Measurements from ENCODE around the gene PAPOLA. TPM values are rescaled to one million over a fixed set of nuclear protein-coding genes. Genes with fewer than 3 reads are reported as not detected.

The PAPOLA gene
- total RNA-seq, 2 donors from 2014 or later: 127 to 153 TPM

DNA sequence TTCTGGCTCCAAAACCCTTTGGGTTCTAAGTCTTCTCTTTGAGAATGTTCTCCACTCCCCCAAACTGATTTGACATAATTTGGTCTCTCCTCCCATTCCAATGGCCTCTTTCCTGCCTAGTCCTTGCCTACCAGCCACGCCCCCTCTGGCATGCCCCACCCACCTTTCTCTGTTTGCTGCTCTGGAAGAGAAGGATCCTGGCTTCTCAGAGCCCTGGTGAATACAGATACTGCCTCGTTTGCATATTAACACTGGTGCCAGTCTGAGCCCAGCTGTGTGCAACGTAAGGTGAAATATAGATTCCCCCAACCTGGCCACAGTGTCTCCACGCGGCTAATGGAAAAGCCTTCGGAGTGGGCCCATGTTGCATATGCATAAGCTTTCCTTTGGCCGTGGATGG is 79.7 kb downstream of the PAPOLA start:
- no peak for DNase-seq (ENCODE audit: low spot score)
- intact Hi-C loops (cut with DNase I): loop anchor here in 1 of 2 donors (10.0 kb wide), 1 partner anchor 153 kb away; no protein-coding TSS in a partner anchor

GRCh38 chr14:96582411-96582961 is 80.3 kb downstream of the PAPOLA start:
- peak; percentile 43 for DNase-seq (ENCODE audit: low spot score)
- intact Hi-C loops (cut with DNase I): loop anchor here in 1 of 2 donors (10.0 kb wide), 1 partner anchor 152 kb away; no protein-coding TSS in a partner anchor

DNA sequence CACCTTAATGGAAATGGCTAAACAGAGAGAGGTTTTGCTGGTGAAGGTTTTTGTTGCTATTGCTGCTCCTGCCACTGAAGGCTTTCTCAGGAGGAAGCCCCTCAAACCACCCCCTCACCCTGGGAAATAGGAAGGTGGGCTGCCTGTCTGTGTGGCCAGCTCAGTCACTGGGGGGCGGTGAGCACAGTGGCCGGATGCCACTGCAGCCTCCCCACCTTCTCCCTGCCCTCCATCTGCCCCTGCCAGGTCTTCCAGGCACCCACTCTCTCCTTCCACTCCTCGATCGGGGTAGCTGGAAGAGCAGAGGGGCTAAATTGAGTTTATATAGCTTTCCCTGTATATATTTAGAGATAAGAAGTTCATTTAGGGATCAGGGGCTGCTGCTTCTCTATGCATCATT is 80.8 kb downstream of the PAPOLA start:
- intact Hi-C loops (cut with DNase I): loop anchor here in 1 of 2 donors (10.0 kb wide), 1 partner anchor 152 kb away; no protein-coding TSS in a partner anchor
- DNase-seq (ENCODE audit: low spot score): peak; percentile 28

GRCh38 chr14:96583569-96584041 is 81.4 kb downstream of the PAPOLA start:
- intact Hi-C loops (cut with DNase I): loop anchor here in 1 of 2 donors (10.0 kb wide), 1 partner anchor 151 kb away; no protein-coding TSS in a partner anchor
- DNase-seq (ENCODE audit: low spot score): peak; percentile 72

- intact Hi-C loops (cut with DNase I): loop anchor here in 1 of 2 donors (10.0 kb wide), 1 partner anchor 150 kb away; no protein-coding TSS in a partner anchor
- peak; percentile 77 for DNase-seq (ENCODE audit: low spot score)
Observed at GRCh38 chr14:96584199-96584906, 82.2 kb downstream of the PAPOLA start.

- intact Hi-C loops (cut with DNase I): loop anchor here in 1 of 2 donors (10.0 kb wide), 1 partner anchor 150 kb away; no protein-coding TSS in a partner anchor
- peak; percentile 69 for DNase-seq (ENCODE audit: low spot score)
Observed at GRCh38 chr14:96584907-96585671, 82.9 kb downstream of the PAPOLA start.

DNA sequence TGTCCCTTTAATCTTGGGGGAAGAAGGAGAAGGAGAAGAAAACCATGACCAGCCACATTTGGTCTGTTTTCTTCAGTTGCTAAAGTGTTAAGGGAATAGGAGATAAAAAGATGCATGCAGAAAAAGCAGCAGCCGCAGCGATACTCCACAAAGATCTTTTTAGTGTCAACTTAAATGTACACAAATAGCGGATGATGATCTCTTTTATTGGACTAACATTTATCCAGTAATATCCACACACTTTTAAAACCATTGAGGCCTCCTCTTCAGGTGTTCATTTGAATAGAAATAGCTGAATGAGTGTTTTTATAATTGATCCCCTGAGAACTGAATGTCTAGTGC is 83.5 kb downstream of the PAPOLA start:
- intact Hi-C loops (cut with DNase I): loop anchor here in 1 of 2 donors (10.0 kb wide), 1 partner anchor 149 kb away; no protein-coding TSS in a partner anchor
- DNase-seq (ENCODE audit: low spot score): no peak

DNA sequence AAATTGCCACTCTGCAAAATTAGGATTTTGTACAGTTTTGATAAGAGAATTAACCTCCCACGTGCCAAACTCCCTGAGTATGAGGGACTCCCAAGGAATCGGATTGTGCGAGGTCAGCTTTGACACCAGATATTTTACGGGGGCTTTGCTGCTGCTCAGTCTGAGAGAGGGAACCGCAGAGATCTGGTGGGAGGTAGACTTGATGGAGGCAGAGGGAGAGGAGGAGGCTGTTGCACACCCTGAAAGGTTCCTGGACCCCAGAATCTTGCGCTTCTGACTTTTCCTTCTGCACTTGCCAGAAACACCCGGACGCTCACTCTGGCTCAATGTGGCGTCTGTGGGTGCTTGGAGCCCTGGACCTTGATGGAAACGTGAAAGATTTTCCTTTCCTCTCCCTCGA is 83.9 kb downstream of the PAPOLA start:
- DNase-seq (ENCODE audit: low spot score): peak; percentile 10
- intact Hi-C loops (cut with DNase I): loop anchor here in 1 of 2 donors (10.0 kb wide), 1 partner anchor 149 kb away; no protein-coding TSS in a partner anchor

- no peak for DNase-seq (ENCODE audit: low spot score)
- intact Hi-C loops (cut with DNase I): loop anchor here in 1 of 2 donors (10.0 kb wide), 1 partner anchor 148 kb away; no protein-coding TSS in a partner anchor
Observed at GRCh38 chr14:96586921-96587822, 85.0 kb downstream of the PAPOLA start.

DNA sequence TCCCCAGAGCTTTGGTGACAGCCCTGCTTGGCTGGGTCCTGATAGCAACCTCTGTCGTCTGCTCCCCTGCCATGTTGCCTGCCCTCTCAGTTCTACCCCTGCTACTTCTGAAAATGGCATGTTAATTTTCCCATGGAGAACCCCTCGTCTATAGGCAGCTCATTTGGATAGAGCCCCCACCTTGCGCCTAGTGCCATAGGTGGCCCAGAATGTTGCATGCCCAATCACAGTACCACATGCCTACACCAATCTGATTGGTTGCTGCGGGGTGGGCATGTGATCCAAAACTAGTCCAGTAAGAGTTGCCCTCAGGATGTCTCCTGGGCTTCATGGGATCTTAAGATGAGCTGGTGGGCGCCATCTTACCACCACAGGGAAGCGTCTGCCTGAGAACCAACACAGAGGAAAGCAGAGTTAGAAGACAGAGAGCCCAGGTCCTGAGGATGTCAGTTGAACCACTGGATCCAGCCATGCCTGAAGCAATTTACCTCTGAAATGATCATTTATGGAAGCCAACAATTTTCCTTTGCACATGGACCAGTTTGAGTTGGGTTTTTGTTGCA is 85.7 kb downstream of the PAPOLA start:
- no peak for DNase-seq (ENCODE audit: low spot score)

DNA sequence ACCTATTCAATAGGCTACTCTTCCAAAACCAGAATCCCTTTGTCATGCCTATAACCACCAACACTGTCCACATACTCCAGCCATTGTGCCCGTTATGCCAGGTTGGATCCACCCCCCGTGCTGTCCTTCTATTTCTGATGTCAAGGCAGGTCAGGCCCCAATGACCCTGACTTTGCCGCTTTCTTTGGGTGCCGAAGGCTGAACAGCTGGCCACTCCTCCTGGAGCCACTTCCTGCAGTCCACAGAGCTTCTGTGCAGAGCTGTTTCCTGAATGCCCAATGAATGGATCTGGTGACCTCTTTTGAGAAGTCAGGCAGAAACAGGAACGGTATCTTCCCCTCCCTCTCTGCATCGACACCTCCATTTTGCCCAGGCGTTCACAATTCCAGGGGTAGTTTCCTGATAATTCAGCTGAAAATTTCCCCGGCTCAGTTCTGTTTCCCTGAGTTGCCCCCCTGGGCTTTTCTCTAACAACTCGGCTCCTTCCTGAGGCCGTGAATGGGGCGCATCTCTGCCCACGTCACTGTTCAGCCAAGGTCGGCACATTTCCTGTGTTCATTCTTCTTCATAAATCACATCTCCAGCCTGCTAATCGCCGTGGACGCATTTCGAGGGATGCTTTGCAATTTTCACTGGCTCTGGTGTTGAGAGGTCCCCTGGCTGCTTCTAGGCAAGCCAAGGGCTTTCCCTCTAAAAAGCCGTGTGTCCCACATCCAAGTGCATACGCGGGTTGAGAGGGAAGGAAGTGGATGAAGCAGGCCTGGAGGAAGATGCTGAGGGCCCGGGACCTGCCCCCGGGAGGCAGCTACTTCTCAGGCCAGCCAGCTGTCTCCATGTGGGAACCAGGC is 86.5 kb downstream of the PAPOLA start:
- peak; percentile 48 for DNase-seq (ENCODE audit: low spot score)
- intact Hi-C loops (cut with DNase I): loop anchor here in 1 of 2 donors (10.0 kb wide), 1 partner anchor 146 kb away; no protein-coding TSS in a partner anchor

More for the DNA sequence above, 85.7 kb downstream of the PAPOLA start:
- intact Hi-C loops (cut with DNase I): loop anchor here in 1 of 2 donors (10.0 kb wide), 1 partner anchor 147 kb away; no protein-coding TSS in a partner anchor

DNA sequence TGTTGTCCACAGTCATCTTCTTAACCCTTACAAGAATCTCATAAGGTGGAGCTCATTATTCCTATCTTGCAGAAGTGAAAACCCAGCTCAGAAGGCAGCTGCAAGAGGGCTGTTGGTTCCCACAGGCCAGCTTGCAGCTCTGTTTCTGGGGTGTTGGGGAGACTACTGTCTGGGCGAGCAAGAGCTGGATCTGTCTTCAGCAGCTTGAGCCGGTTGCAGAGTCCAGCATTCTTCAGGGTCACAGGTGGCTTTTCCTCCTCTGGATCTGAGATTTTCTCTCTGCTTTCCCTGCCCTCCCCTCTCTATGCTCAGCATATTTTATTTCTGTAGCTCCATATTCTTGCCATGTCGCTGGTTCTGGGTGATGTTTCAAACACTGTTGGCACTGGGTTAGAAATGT is 87.4 kb downstream of the PAPOLA start:
- DNase-seq (ENCODE audit: low spot score): no peak
- intact Hi-C loops (cut with DNase I): loop anchor here in 1 of 2 donors (10.0 kb wide), 1 partner anchor 145 kb away; no protein-coding TSS in a partner anchor

DNA sequence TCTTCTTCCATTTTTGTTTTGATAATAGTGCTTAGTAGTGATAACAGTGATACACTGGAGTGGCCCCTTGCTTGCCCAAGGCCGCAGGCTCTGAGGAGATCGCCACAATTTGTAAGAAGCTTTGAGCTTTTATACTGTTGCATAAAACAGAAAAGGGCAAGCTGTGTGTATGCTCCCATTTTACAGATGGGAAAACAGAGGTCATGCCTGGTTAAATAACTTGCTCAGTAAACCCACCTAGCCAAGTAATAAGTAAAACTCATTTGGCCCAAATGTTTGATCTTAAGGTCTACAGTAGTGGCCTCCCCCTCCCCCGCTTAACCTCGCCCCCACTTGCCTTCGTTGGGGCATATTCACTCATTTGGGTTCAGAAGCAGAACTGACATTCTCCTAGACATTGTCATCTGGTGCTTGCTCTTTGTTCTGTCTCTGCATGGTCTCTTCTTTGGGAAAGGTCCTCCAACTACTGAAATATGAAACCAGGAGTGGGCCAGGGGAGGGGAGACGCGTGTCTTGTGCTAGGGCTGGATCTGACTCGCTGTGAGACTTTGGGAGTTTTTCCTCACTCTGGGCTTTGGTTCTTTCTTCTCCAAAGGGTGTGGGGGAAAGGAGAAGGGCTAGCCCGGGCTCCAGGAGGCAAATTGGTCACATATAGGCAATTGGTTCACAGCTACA is 88.1 kb downstream of the PAPOLA start:
- intact Hi-C loops (cut with DNase I): no loop called here
- DNase-seq (ENCODE audit: low spot score): peak; percentile 25

- intact Hi-C loops (cut with DNase I): no loop called here
- DNase-seq (ENCODE audit: low spot score): peak; percentile 82
Observed at GRCh38 chr14:96592591-96593386, 90.6 kb downstream of the PAPOLA start.

DNA sequence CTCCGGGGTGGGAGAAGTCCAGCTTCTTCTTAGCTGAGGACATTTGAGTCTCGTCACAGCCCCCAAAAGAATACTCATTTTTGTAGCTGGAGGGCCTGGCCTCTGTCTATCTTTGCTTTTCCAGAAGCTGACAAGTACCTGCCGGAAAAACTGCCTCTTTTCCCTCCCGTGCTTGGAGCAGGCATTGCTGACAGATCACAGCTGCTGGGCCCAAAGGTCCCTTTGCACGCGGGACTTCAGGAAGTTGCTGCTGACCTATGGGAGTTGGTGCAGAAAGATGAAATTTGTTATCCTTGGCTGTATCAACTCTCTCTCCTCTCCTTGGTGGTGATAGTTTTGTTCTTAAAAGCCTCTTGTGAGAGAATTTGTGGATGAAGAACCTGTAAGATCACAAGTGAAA is 92.8 kb downstream of the PAPOLA start:
- DNase-seq (ENCODE audit: low spot score): no peak
- intact Hi-C loops (cut with DNase I): no loop called here

GRCh38 chr14:96597680-96598079 is 95.5 kb downstream of the PAPOLA start:
- peak; percentile 73 for DNase-seq (ENCODE audit: low spot score)
- intact Hi-C loops (cut with DNase I): no loop called here
